Esophagus muscularis mucosa (tissue), 4 donors: ENCODE measurements around the gene KCNA3. TPM values are rescaled to one million over a fixed set of nuclear protein-coding genes. Genes with fewer than 3 reads are reported as not detected.
A peak's percentile ranks its signal among the peaks of the same experiment; 100 is the strongest.

Experiments used
- DNase-seq: peaks from one replicate; pipeline ENCODE4 v3.0.0-alpha.2; 2017; ENCODE audit errors: extremely low spot score
- H3K27ac ChIP-seq, 4 donors: fragments of 200-600 bp; sonication (generic); replicated peaks in 1 of 4; 1 replicate in 3 of 4; 2 replicates in 1 of 4; pipeline ENCODE4 v1.5.1; 2016 to 2019; ENCODE audit warnings: mild to moderate bottlenecking in 1 of 4
- H3K27me3 ChIP-seq, 4 donors: fragments of 200-600 bp; sonication (generic); one replicate each; pipeline versions ENCODE4 v1.5.1 to v1.6.0; 2016 to 2019
- H3K36me3 ChIP-seq, 4 donors: fragments of 200-600 bp; sonication (generic); one replicate each; pipeline ENCODE4 v1.5.1; 2016 to 2019
- H3K4me1 ChIP-seq, 4 donors: fragments of 200-600 bp; sonication (generic); one replicate each; pipeline ENCODE4 v1.5.1; 2016 to 2019
- H3K4me3 ChIP-seq, 4 donors: fragments of 200-600 bp; sonication (generic); 1 replicate in 2 of 4; 2 replicates in 2 of 4; pipeline ENCODE4 v1.5.1; 2016 to 2019; ENCODE audit warnings: mild to moderate bottlenecking in 4 of 4, moderate library complexity in 1 of 4
- H3K9me3 ChIP-seq, 4 donors: fragments of 200-600 bp; sonication (generic); 1 replicate in 3 of 4; 2 replicates in 1 of 4; pipeline ENCODE4 v1.5.1; 2016 to 2019
- EP300 ChIP-seq: sonication (generic); formaldehyde crosslinking; IDR thresholded peaks from one replicate; pipeline ENCODE4 v1.6.1; 2017; ENCODE audit warnings: antibody characterized with exemption
- POLR2A ChIP-seq: fragments of 450-650 bp; IDR thresholded peaks from one replicate; pipeline ENCODE4 v1.6.1; 2017; ENCODE audit warnings: antibody characterized with exemption, moderate library complexity, mild to moderate bottlenecking, low read depth
- POLR2AphosphoS5 ChIP-seq, 2 donors: sonication (generic); formaldehyde crosslinking; IDR thresholded peaks; one replicate each; pipeline ENCODE4 v1.6.1; 2017; ENCODE audit warnings: antibody characterized with exemption in 2 of 2
- WGBS: methylation state at CpG from one replicate; pipeline ENCODE4 v1.1.5; 2018; 5-methylcytosine and 5-hydroxymethylcytosine counted together
- intact Hi-C: fragments of 100-400 bp; cut with DNase I; formaldehyde crosslinking; loops from one replicate; pipeline ENCODE4 v1.15.1; 2023
- total RNA-seq, 4 donors: library from RNA; depleted of rRNA; stranded (reverse); fragments of >200 nt; gene quantifications; one replicate each; pipeline versions ENCODE4 v1.1.0 to v1.2.1, GENCODE V29; 2016
- TF ChIP-seq, protein P1 (sequence below), 3 experiments: fragments of 200-600 bp in 2 of 3; fragments of 450-650 bp in 1 of 3; sonication (generic) in 2 of 3; IDR thresholded peaks; one replicate each; pipeline ENCODE4 v1.5.1; 2017 to 2019; ENCODE audit warnings: antibody characterized with exemption in 3 of 3, mild to moderate bottlenecking in 2 of 3, moderate library complexity in 1 of 3

Gene KCNA3
- total RNA-seq, 4 donors from 2014 or later = 0.80 to 3.1 (median 1.6) TPM

DNA sequence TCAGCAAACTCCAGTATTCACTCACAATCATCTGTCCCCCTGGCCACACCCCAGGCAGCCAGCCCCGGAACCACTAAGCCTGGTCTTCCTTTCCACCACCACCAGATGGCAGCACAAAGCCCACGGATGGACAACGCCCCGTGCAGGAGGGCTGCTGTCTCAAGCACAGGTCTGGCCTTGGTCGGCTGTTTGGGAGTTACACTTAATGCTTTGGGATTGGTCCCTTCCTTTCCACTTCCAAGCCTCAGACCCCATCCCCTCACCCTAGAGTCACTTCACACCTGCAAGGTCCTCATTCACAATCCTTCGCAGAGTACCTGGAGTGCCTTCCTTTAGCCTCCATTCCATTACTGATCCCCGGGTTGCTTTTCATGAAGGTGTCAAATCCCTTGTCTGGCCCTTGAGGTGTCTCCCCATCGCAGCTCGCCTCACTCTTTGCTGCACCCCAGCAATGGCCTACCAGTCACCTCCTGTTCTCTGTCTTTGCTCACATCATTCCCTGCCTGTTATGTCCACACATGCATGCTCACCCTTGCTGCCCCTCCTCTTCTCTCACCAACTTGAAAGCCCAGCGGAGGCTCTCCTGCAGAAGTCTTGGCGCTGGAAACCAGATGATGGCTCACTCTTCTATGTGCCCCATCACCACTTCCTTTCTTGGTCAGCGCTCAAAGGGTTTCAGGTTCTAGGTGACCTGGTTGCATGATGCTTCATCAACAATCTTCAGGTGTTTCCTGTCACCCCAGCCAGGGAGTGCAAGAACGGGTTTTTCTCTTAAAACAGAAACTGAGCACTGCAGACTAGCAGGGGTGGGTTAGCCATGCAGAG lies 43.7 kb downstream of the KCNA3 start:
- Histone ChIP-seq H3K4me1 (peaks cover 15 to 27% (median 18%) of the 10 kb centered on the region in 4 donors), H3K9me3 (no peaks in the 10 kb centered on the region), H3K27ac (no peak overlapping the region), H3K4me3 (no peak overlapping the region), H3K27me3 (peaks cover 0 to 13% (median 3%) of the 10 kb centered on the region in 4 donors), H3K36me3 (no peaks in the 10 kb centered on the region)
- peak; percentile 94 for DNase-seq
- no peak for TF ChIP-seq EP300
- TF ChIP-seq, protein P1, sequence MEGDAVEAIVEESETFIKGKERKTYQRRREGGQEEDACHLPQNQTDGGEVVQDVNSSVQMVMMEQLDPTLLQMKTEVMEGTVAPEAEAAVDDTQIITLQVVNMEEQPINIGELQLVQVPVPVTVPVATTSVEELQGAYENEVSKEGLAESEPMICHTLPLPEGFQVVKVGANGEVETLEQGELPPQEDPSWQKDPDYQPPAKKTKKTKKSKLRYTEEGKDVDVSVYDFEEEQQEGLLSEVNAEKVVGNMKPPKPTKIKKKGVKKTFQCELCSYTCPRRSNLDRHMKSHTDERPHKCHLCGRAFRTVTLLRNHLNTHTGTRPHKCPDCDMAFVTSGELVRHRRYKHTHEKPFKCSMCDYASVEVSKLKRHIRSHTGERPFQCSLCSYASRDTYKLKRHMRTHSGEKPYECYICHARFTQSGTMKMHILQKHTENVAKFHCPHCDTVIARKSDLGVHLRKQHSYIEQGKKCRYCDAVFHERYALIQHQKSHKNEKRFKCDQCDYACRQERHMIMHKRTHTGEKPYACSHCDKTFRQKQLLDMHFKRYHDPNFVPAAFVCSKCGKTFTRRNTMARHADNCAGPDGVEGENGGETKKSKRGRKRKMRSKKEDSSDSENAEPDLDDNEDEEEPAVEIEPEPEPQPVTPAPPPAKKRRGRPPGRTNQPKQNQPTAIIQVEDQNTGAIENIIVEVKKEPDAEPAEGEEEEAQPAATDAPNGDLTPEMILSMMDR (IDR thresholded peaks at IDR 0.05) = peak; percentile 76 to 86 (median 78)
- intact Hi-C loops = loop anchor here (1.0 to 5.0 kb wide), 2 partner anchors 135 to 151 kb away; no protein-coding TSS in a partner anchor
- WGBS = 43% methylated on average over 13 of the region's 13 CpGs

DNA sequence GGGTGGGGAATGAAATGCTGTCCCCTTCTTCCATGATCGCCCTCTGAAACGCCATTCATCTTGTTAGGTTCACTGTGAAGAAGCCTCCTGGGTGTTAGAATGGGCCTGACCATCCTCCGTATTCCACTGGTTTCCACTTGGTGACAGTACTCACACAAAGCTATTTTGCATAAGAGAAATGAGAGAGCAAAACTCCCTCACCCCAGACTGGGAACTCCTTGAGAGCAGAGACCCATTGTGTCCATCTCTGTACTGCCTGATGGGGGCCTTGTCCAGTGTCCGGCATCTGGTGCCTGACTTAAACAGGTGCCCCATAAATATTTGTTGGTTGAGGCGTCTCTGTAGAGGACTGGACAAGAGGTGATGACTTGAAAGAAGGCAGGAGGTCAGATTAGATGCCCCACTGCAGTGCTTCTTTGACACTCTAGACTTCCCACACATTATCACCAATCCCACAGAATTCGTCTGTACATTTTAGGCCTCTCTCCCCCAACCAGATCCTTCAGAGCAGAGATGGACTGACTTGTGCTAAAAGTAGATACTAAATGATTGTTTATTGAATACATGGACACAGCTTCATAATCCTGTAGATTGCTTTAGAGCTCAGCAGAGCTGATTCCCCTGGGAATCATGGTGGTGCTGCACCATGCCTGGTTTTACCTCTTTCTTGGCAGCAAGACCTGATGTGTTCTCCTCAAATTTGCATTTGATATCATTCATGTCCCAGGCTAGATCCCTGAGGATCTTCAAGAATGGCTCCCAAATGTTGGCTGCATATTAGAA lies 46.2 kb downstream of the KCNA3 start:
- Histone ChIP-seq H3K27me3 (peaks cover 0 to 13% (median 3%) of the 10 kb centered on the region in 4 donors), H3K4me3 (no peak overlapping the region), H3K4me1 (peaks cover 0 to 7% (median under 1%) of the 10 kb centered on the region in 4 donors), H3K9me3 (peaks cover 0 to 3% (median 0%) of the 10 kb centered on the region in 4 donors), H3K27ac (no peak overlapping the region), H3K36me3 (no peaks in the 10 kb centered on the region)
- DNase-seq = peak; percentile 88
- TF ChIP-seq, protein P1 (IDR thresholded peaks at IDR 0.05) = no peak
- TF ChIP-seq EP300 (no peak), POLR2A (no peak), POLR2AphosphoS5 (IDR thresholded peaks at IDR 0.05) (no peak)
- intact Hi-C loops = no loop called here
- 80% methylated on average over 6 of the region's 6 CpGs for WGBS

GRCh38 chr1:110627764-110628163 lies 47.0 kb downstream of the KCNA3 start:
- H3K9me3 ChIP-seq = peaks cover 0 to 6% (median 0%) of the 10 kb centered on the region in 4 donors
- no peak overlapping the region for H3K27ac ChIP-seq
- WGBS = 84% methylated on average over 2 of the region's 2 CpGs
- H3K36me3 ChIP-seq = no peaks in the 10 kb centered on the region
- H3K4me3 ChIP-seq = no peak overlapping the region
- peak; percentile 3 for DNase-seq
- peaks cover 0 to 13% (median 3%) of the 10 kb centered on the region in 4 donors for H3K27me3 ChIP-seq
- no peak for TF ChIP-seq POLR2A
- TF ChIP-seq, protein P1 (IDR thresholded peaks at IDR 0.05) = no peak
- no peak for TF ChIP-seq POLR2AphosphoS5 (IDR thresholded peaks at IDR 0.05)
- TF ChIP-seq EP300 = no peak
- H3K4me1 ChIP-seq = peaks cover 0 to 5% (median 0%) of the 10 kb centered on the region in 4 donors
- intact Hi-C loops = no loop called here

GRCh38 chr1:110626889-110627288 lies 47.9 kb downstream of the KCNA3 start:
- peak; percentile 50 for DNase-seq
- WGBS = 69% methylated on average over 7 of the region's 7 CpGs
- peaks cover 0 to 6% (median 0%) of the 10 kb centered on the region in 4 donors for H3K9me3 ChIP-seq
- TF ChIP-seq POLR2AphosphoS5 (IDR thresholded peaks at IDR 0.05) (no peak), POLR2A (no peak), EP300 (no peak)
- TF ChIP-seq, protein P1 (IDR thresholded peaks at IDR 0.05) = no peak
- no peak overlapping the region for H3K27ac ChIP-seq
- H3K4me3 ChIP-seq = no peak overlapping the region
- H3K27me3 ChIP-seq = peaks cover 0 to 13% (median 3%) of the 10 kb centered on the region in 4 donors
- H3K36me3 ChIP-seq = no peaks in the 10 kb centered on the region
- intact Hi-C loops = no loop called here
- peaks cover 0 to 5% (median 0%) of the 10 kb centered on the region in 4 donors for H3K4me1 ChIP-seq

Other genes starting within 250 kb of the KCNA3 start
- gene PROK1, start 223.8 kb downstream of the KCNA3 start, total RNA-seq = not detected
- gene KCNA10, start 155.8 kb downstream of the KCNA3 start, total RNA-seq = under 1 TPM in 1 of 4 donors, not detected in 3; 0.23 TPM
- gene KCNA2, start 68.6 kb downstream of the KCNA3 start, total RNA-seq = 1 to 10 TPM; 1.7 to 4.3 (median 2.7) TPM
- gene CD53, start 198.2 kb upstream of the KCNA3 start, total RNA-seq = 10 to 100 TPM; 17.0 to 62.0 (median 18.4) TPM